Keratinocyte (primary cell): Measurements from ENCODE around the gene MYBPH. TPM values are rescaled to one million over a fixed set of nuclear protein-coding genes. Genes with fewer than 3 reads are reported as not detected.

ENCODE experiments used
- DNase-seq: peaks from one replicate; pipeline ENCODE4 v3.0.0-alpha.2; 2011; ENCODE audit warnings: low read depth, missing footprints, low spot score
- FAIRE-seq: peaks from 2 replicates; lab custom pipeline; 2011; peaks lifted over from hg19 to GRCh38; lab: Jason Lieb, UNC
- H2AFZ ChIP-seq: 2 replicates; pipeline ENCODE4 v1.6.0; 2012; ENCODE audit warnings: low read length, control low read depth, inconsistent platforms; ENCODE audit not compliant: control insufficient read depth
- H3K27ac ChIP-seq: 2 replicates; pipeline ENCODE4 v1.5.1; 2011; ENCODE audit warnings: low read length; ENCODE audit not compliant: control insufficient read depth, insufficient read depth
- H3K27me3 ChIP-seq: 3 replicates; pipeline ENCODE4 v1.6.0; 2011; ENCODE audit warnings: low read length; ENCODE audit not compliant: control insufficient read depth, insufficient read depth; ENCODE audit errors: extremely low read depth
- H3K36me3 ChIP-seq, 2 experiments: 2 replicates in 1 of 2; 3 replicates in 1 of 2; pipeline ENCODE4 v1.5.1; 2011; ENCODE audit warnings: low read length in 2 of 2, mild to moderate bottlenecking in 1 of 2; ENCODE audit not compliant: control insufficient read depth in 2 of 2, insufficient read depth in 2 of 2; ENCODE audit errors: extremely low read depth in 1 of 2
- H3K4me1 ChIP-seq: 3 replicates; pipeline ENCODE4 v1.5.1; 2011; ENCODE audit warnings: low read length; ENCODE audit not compliant: control insufficient read depth, insufficient read depth; ENCODE audit errors: extremely low read depth
- H3K4me2 ChIP-seq: 3 replicates; pipeline ENCODE4 v1.6.0; 2011; ENCODE audit warnings: low read depth, low read length; ENCODE audit not compliant: control insufficient read depth, insufficient read depth; ENCODE audit errors: extremely low read depth
- H3K4me3 ChIP-seq, 3 experiments: fragments of 200-600 bp in 1 of 3; sonication (generic) in 1 of 3; 2 replicates in 2 of 3; 3 replicates in 1 of 3; pipeline ENCODE4 v1.5.1; 2011 to 2016; ENCODE audit warnings: low read length in 3 of 3, mild to moderate bottlenecking in 3 of 3, control low read depth in 2 of 3, inconsistent platforms in 1 of 3, low read depth in 1 of 3, mixed read lengths in 1 of 3, mixed run types in 1 of 3, moderate library complexity in 1 of 3; ENCODE audit not compliant: control insufficient read depth in 2 of 3, insufficient read depth in 2 of 3; ENCODE audit errors: extremely low read depth in 1 of 3
- H3K79me2 ChIP-seq: 2 replicates; pipeline ENCODE4 v1.6.0; 2012; ENCODE audit warnings: low read length; ENCODE audit not compliant: control insufficient read depth, insufficient read depth
- H3K9ac ChIP-seq: 3 replicates; pipeline ENCODE4 v1.6.0; 2011; ENCODE audit warnings: low read length; ENCODE audit not compliant: control insufficient read depth, insufficient read depth; ENCODE audit errors: extremely low read depth
- H3K9me1 ChIP-seq: 3 replicates; pipeline ENCODE4 v1.6.0; 2011; ENCODE audit warnings: low read length; ENCODE audit not compliant: control insufficient read depth, insufficient read depth; ENCODE audit errors: extremely low read depth
- H3K9me3 ChIP-seq: 2 replicates; pipeline ENCODE4 v1.5.1; 2012; ENCODE audit warnings: low read depth, low read length; ENCODE audit not compliant: control insufficient read depth
- H4K20me1 ChIP-seq: 3 replicates; pipeline ENCODE4 v1.6.0; 2011; ENCODE audit warnings: low read length; ENCODE audit not compliant: control insufficient read depth, insufficient read depth; ENCODE audit errors: extremely low read depth
- EZH2 ChIP-seq: IDR thresholded peaks from one replicate; pipeline ENCODE4 v1.6.1; 2012; ENCODE audit warnings: inconsistent platforms, mild to moderate bottlenecking, low read length, moderate library complexity
- dilution Hi-C: fragments of 300-500 bp; cut with MboI; formaldehyde crosslinking; loops from one replicate; pipeline ENCODE4 v1.7.0; 2020; ENCODE audit warnings: low sequenced_read_pairs; ENCODE audit not compliant: extremely low pct_ligation_motif_present
- polyA plus RNA-seq, 5 experiments: library from polyadenylated mRNA; depleted of rRNA in 3 of 5; stranded (reverse) in 3 of 5; stranded (forward) in 1 of 5; unstranded in 1 of 5; fragments of >200 nt; gene quantifications; 1 replicate in 1 of 5; 2 replicates in 3 of 5; 3 replicates in 1 of 5; pipeline versions ENCODE4 v1.2.1 to v1.2.3, GENCODE V29; 2011 to 2012; ENCODE audit warnings: missing spikeins in 2 of 5, low read depth in 1 of 5, low replicate concordance in 1 of 5
- TF ChIP-seq, protein P1 (sequence below), 3 experiments: IDR thresholded peaks in 1 of 3; conservative IDR thresholded peaks in 1 of 3; optimal IDR thresholded peaks in 1 of 3; 2 replicates in 2 of 3; 3 replicates in 1 of 3; pipeline versions ENCODE3 to v1.5.1; 2011; ENCODE audit warnings: low read length in 3 of 3, mild to moderate bottlenecking in 3 of 3, moderate library complexity in 2 of 3, control low read depth in 1 of 3, inconsistent platforms in 1 of 3; ENCODE audit not compliant: insufficient read depth in 2 of 3; ENCODE audit errors: extremely low read depth in 1 of 3

The MYBPH gene
- polyA plus RNA-seq, 1 donor (not counting 4 experiments of a cell fraction or from before 2014, with no cell fraction given): not detected

DNA sequence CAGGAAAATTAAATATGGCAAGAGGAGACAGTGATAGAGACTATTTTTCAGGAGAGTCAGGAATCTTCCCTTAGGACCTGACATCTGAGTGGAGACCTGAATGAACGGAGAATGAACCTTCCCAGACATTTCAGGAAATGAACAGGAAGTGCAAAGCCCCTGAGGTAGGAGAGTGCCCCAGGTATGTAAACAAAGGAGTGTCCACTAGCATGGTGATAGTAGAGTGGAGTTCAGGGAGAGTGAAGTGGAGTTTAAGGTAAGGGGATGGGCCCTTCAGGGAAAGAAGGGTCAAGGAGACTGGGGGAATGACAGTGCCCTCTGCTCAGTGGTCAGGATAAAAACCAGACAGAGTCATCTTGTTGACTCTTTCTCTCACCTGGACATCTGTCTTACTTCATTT, 19.3 kb downstream of the MYBPH start:
- Histone ChIP-seq H3K27me3 (peaks cover 6% of the 10 kb centered on the region), H3K79me2 (no peaks in the 10 kb centered on the region), H3K4me3 (no peak overlapping the region), H3K27ac (no peak overlapping the region), H4K20me1 (no peaks in the 10 kb centered on the region), H3K36me3 (no peaks in the 10 kb centered on the region), H3K9me3 (peaks cover 3% of the 10 kb centered on the region), H3K9me1 (no peaks in the 10 kb centered on the region), H2AFZ (no peak overlapping the region), H3K4me2 (no peak overlapping the region), H3K4me1 (peaks cover 19% of the 10 kb centered on the region), H3K9ac (no peak overlapping the region)
- dilution Hi-C loops: no loop called here
- TF ChIP-seq EZH2: no peak
- TF ChIP-seq, protein P1, sequence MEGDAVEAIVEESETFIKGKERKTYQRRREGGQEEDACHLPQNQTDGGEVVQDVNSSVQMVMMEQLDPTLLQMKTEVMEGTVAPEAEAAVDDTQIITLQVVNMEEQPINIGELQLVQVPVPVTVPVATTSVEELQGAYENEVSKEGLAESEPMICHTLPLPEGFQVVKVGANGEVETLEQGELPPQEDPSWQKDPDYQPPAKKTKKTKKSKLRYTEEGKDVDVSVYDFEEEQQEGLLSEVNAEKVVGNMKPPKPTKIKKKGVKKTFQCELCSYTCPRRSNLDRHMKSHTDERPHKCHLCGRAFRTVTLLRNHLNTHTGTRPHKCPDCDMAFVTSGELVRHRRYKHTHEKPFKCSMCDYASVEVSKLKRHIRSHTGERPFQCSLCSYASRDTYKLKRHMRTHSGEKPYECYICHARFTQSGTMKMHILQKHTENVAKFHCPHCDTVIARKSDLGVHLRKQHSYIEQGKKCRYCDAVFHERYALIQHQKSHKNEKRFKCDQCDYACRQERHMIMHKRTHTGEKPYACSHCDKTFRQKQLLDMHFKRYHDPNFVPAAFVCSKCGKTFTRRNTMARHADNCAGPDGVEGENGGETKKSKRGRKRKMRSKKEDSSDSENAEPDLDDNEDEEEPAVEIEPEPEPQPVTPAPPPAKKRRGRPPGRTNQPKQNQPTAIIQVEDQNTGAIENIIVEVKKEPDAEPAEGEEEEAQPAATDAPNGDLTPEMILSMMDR (optimal IDR thresholded peaks at IDR 0.05 in 1 of 3, IDR thresholded peaks at IDR 0.05 in 1 of 3, conservative IDR thresholded peaks at IDR 0.05 in 1 of 3; ENCODE audit: extremely low read depth in 1 of 3, insufficient read depth in 2 of 3, low read length in 3 of 3): no peak
- DNase-seq (no peak), FAIRE-seq (no peak)

DNA sequence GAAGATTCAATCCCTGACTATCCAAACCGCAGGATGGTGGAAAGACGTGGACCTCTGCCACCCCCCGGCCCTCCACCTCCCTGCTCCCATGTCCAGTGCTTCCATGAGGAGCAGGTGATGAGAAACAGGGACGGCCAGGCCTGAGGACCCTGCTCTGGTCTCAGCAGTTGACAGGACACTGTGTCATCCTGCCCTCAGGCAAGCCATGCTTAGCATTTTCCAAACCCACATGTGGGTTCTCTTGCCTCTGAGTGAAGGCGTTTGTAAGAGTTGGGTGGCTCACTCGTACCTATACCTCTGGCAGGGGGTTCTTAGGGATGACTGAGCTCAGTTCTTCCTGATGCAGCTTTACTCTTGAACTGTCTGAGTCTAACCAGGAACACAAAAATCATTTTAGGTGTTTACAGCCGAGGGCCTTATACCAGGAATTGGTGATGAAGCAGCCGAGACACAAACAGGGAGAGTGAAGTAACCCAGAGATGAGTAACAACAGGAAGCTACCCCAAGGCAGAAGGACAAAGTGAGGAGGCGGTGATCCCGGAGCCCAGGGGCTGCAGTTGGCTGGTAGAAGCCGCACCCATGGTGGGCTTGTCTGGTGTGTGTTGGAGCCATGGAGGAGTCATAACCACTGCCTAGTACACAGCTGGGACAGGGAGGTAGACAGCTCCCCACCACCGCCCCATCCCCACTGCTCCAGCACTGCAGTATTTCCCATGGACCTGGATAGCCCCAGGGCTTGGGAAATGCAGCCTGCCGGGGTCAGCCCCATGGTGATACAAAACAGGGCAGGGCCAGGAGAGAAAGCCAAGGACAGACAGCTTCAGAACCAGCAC, 21.4 kb downstream of the MYBPH start:
- Histone ChIP-seq H3K9me1 (no peaks in the 10 kb centered on the region), H2AFZ (no peak overlapping the region), H3K4me3 (no peak overlapping the region), H3K79me2 (no peaks in the 10 kb centered on the region), H3K36me3 (no peaks in the 10 kb centered on the region), H3K27me3 (peaks cover 1% of the 10 kb centered on the region), H3K4me1 (peaks cover 19% of the 10 kb centered on the region), H3K9ac (no peak overlapping the region), H3K4me2 (no peak overlapping the region), H3K27ac (no peak overlapping the region), H4K20me1 (no peaks in the 10 kb centered on the region), H3K9me3 (peaks cover 3% of the 10 kb centered on the region)
- FAIRE-seq (peak; percentile 78), DNase-seq (peak; percentile 50)
- dilution Hi-C loops: no loop called here
- TF ChIP-seq EZH2: no peak
- TF ChIP-seq, protein P1 (optimal IDR thresholded peaks at IDR 0.05 in 1 of 3, IDR thresholded peaks at IDR 0.05 in 1 of 3, conservative IDR thresholded peaks at IDR 0.05 in 1 of 3; ENCODE audit: extremely low read depth in 1 of 3, insufficient read depth in 2 of 3, low read length in 3 of 3): no peak
